ENCODE data around the gene P2RY12. TPM values are rescaled to one million over a fixed set of nuclear protein-coding genes. Genes with fewer than 3 reads are reported as not detected.
"Not testable (repeated sequence)": the region's sequence is repeated elsewhere in the genome, so short reads cannot be mapped to it uniquely, and the experiment has no call there.

The P2RY12 gene
- total RNA-seq, 2 experiments from 2014 or later, result not detected

GRCh38 chr3:151407928-151408327 is 23.4 kb upstream of the P2RY12 start:
- no peak overlapping the region for H3K27ac Mint-ChIP-seq

GRCh38 chr3:151404316-151404715 is 19.8 kb upstream of the P2RY12 start:
- ATAC-seq, result no peak
- CTCF ChIA-PET, result no interaction called here
- no peaks in the 10 kb centered on the region for H3K36me3 Mint-ChIP-seq

More at GRCh38 chr3:151407928-151408327, 23.4 kb upstream of the P2RY12 start:
- Mint-ChIP-seq H3K36me3 (no peaks in the 10 kb centered on the region), H3K4me1 (no peaks in the 10 kb centered on the region), H3K4me3 (no peak overlapping the region), H3K27me3 (peaks cover 21% of the 10 kb centered on the region), H3K9me3 (ENCODE audit: low read depth) (no peaks in the 10 kb centered on the region)
- DNase-seq (no peak), ATAC-seq (no peak)
- CTCF ChIA-PET, result no interaction called here

GRCh38 chr3:151403246-151403645 is 18.7 kb upstream of the P2RY12 start:
- no peak overlapping the region for H3K27ac Mint-ChIP-seq
- no peak for DNase-seq
- peaks cover 20% of the 10 kb centered on the region for H3K27me3 Mint-ChIP-seq
- no peaks in the 10 kb centered on the region for H3K4me1 Mint-ChIP-seq
- CTCF ChIA-PET, result no interaction called here
- no peak overlapping the region for H3K4me3 Mint-ChIP-seq
- H3K36me3 Mint-ChIP-seq, result no peaks in the 10 kb centered on the region
- H3K9me3 Mint-ChIP-seq (ENCODE audit: low read depth), result no peaks in the 10 kb centered on the region
- no peak for ATAC-seq

More at GRCh38 chr3:151404316-151404715, 19.8 kb upstream of the P2RY12 start:
- DNase-seq, result no peak
- H3K9me3 Mint-ChIP-seq (ENCODE audit: low read depth), result no peaks in the 10 kb centered on the region
- H3K4me3 Mint-ChIP-seq, result no peak overlapping the region
- peaks cover 20% of the 10 kb centered on the region for H3K27me3 Mint-ChIP-seq
- H3K4me1 Mint-ChIP-seq, result no peaks in the 10 kb centered on the region
- H3K27ac Mint-ChIP-seq, result no peak overlapping the region

DNA sequence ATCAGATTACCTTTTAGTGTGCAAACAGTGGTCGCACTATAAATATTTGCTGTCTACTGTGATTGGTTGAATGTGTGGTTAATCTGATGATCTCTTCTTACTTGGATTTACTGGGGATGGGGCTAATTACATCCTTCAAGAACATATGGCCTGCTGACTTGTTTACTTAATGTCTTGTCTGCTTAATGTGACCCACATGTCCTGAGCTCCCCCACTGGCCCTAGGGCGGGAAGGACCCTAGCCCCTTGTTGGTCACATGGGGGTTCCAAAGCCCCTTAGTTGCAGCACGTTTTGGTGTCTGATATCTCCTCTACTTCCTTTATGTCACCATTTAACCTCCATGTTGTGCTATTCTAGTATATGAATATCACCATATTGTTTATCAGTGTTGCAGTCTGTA is 17.8 kb upstream of the P2RY12 start:
- Mint-ChIP-seq H3K4me3 (no peak overlapping the region), H3K27ac (no peak overlapping the region), H3K27me3 (peaks cover 16% of the 10 kb centered on the region), H3K4me1 (no peaks in the 10 kb centered on the region), H3K36me3 (no peaks in the 10 kb centered on the region), H3K9me3 (ENCODE audit: low read depth) (no peaks in the 10 kb centered on the region)
- DNase-seq, result no peak
- no peak for ATAC-seq
- CTCF ChIA-PET, result no interaction called here

- Mint-ChIP-seq H3K4me3 (no peak overlapping the region), H3K27ac (no peak overlapping the region), H3K36me3 (no peaks in the 10 kb centered on the region), H3K4me1 (no peaks in the 10 kb centered on the region), H3K9me3 (ENCODE audit: low read depth) (no peaks in the 10 kb centered on the region), H3K27me3 (peaks cover 6% of the 10 kb centered on the region)
- ATAC-seq, result no peak
- no peak for DNase-seq
- CTCF ChIA-PET, result interaction anchor here (1.7 kb wide), 1 partner anchor 11 kb away, joined by 4 read pairs; no protein-coding TSS in a partner anchor
These were observed 15.8 kb upstream of the P2RY12 start for GRCh38 chr3:151400341-151400740.

GRCh38 chr3:151398895-151399294 is 14.3 kb upstream of the P2RY12 start:
- no peaks in the 10 kb centered on the region for H3K27me3 Mint-ChIP-seq
- CTCF ChIA-PET, result interaction anchor here (1.7 kb wide), 1 partner anchor 10 kb away, joined by 4 read pairs; no protein-coding TSS in a partner anchor
- ATAC-seq, result no peak

DNA sequence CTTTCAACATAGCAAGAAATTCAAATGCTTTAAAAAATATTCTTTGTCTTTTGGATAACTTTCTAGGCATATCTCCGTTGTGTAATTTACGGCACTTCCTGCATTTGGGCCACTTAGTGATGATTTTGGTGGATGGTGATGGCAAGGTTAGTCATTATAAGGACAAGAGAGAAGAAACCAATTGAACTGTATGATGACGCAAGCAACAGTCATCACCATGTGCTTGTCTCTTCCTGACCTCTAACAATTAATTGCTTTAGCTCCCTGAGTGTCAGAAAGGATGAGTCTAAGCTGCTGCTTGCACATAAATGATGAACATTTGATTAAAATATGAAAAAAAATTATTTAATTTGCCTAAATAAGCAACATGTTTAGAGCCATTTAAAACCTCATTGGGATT is 11.3 kb upstream of the P2RY12 start:
- Mint-ChIP-seq H3K27ac (no peak overlapping the region), H3K9me3 (ENCODE audit: low read depth) (no peaks in the 10 kb centered on the region), H3K36me3 (peaks cover 2% of the 10 kb centered on the region), H3K4me3 (no peak overlapping the region), H3K27me3 (no peaks in the 10 kb centered on the region), H3K4me1 (no peaks in the 10 kb centered on the region)
- CTCF ChIA-PET, result no interaction called here
- ATAC-seq (no peak), DNase-seq (no peak)

More at GRCh38 chr3:151398895-151399294, 14.3 kb upstream of the P2RY12 start:
- H3K4me1 Mint-ChIP-seq, result no peaks in the 10 kb centered on the region
- no peak overlapping the region for H3K27ac Mint-ChIP-seq
- no peaks in the 10 kb centered on the region for H3K36me3 Mint-ChIP-seq
- H3K4me3 Mint-ChIP-seq, result no peak overlapping the region
- DNase-seq, result no peak
- H3K9me3 Mint-ChIP-seq (ENCODE audit: low read depth), result no peaks in the 10 kb centered on the region

GRCh38 chr3:151394611-151395010 is 10.1 kb upstream of the P2RY12 start:
- H3K27me3 Mint-ChIP-seq, result peaks cover 2% of the 10 kb centered on the region
- H3K4me1 Mint-ChIP-seq, result no peaks in the 10 kb centered on the region
- no peak for ATAC-seq
- DNase-seq, result no peak
- no peak overlapping the region for H3K27ac Mint-ChIP-seq
- H3K36me3 Mint-ChIP-seq, result peaks cover 2% of the 10 kb centered on the region
- no peak overlapping the region for H3K4me3 Mint-ChIP-seq
- CTCF ChIA-PET, result no interaction called here
- H3K9me3 Mint-ChIP-seq (ENCODE audit: low read depth), result no peaks in the 10 kb centered on the region

DNA sequence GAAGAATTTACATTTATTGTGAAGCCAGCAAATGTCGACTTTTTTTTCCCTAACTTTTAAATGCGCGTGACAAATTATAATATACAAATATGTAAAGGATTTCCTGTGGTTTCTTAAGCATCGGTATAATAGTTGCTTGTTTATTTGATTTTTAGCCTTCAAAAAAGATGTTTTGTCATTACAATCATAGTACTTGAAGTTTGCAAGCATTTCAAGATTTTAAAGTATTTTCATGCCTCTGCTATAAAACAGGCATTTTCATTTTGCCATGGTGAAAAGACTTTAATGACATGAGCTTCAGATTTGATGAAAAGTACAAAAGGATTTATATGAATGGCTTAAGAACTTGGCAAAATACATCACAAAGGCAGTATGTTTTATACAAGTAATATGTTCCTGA is 9.4 kb upstream of the P2RY12 start:
- Mint-ChIP-seq H3K9me3 (ENCODE audit: low read depth) (no peaks in the 10 kb centered on the region), H3K27ac (no peak overlapping the region), H3K4me3 (no peak overlapping the region), H3K27me3 (peaks cover 2% of the 10 kb centered on the region), H3K36me3 (peaks cover 2% of the 10 kb centered on the region), H3K4me1 (no peaks in the 10 kb centered on the region)
- ATAC-seq (no peak), DNase-seq (no peak)
- CTCF ChIA-PET, result no interaction called here

DNA sequence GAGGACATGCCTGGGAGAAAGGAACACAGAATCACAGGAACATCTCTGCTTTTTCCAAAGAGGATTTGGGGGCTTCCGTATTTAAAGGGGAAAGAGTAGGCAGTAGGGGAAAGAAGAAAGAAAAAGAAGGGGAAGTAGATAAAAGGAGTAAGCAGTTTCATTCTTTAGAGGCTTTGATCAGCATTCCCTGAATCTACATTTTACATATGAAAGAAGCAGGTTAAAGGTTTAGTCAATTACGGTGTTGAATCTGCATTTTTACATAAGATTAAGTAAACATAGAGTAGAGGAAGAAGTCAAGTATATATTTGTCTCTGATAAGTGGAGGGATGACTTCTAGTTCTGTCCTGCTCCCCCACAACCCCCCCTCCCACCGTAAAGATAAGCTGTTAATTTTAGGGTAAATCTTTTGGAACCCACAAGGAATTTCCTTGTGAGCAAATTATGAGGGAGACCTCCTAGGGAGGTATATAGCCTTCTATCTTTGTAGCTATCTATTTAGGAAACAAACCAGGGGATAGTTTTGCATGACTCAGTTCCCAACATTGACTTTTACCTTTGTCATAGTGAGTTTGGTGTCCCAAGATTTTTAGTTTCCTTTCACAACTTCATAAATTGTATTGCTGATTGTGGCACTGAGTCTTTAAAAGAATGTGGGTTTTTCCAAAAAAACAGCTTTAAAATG is 8.7 kb upstream of the P2RY12 start:
- Mint-ChIP-seq H3K27me3 (peaks cover 2% of the 10 kb centered on the region), H3K4me3 (no peak overlapping the region), H3K36me3 (peaks cover 2% of the 10 kb centered on the region), H3K4me1 (no peaks in the 10 kb centered on the region), H3K27ac (no peak overlapping the region), H3K9me3 (ENCODE audit: low read depth) (no peaks in the 10 kb centered on the region)
- no peak for ATAC-seq
- CTCF ChIA-PET, result no interaction called here
- DNase-seq, result no peak

DNA sequence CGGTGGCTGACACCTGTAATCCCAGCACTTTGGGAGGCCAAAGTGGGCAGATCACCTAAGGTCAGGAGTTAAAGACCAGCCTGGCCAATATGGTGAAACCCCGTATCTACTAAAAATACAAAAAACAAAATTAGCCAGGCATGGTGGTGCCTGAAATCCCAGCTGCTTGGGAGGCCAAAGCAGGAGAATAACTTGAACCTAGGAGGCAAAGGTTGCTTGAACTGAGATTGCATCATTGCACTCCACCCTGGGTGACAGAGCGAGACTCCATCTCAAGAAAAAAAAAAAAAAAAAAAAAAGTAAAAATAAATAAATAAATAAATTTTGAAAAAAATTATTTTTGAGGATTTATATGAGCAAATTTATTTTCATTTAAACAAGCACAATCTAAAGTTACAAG is 7.6 kb upstream of the P2RY12 start:
- H3K9me3 Mint-ChIP-seq (ENCODE audit: low read depth); H3K27me3 Mint-ChIP-seq; H3K4me3 Mint-ChIP-seq; H3K4me1 Mint-ChIP-seq; H3K36me3 Mint-ChIP-seq; ATAC-seq; DNase-seq; H3K27ac Mint-ChIP-seq; CTCF ChIA-PET: not testable (repeated sequence)

DNA sequence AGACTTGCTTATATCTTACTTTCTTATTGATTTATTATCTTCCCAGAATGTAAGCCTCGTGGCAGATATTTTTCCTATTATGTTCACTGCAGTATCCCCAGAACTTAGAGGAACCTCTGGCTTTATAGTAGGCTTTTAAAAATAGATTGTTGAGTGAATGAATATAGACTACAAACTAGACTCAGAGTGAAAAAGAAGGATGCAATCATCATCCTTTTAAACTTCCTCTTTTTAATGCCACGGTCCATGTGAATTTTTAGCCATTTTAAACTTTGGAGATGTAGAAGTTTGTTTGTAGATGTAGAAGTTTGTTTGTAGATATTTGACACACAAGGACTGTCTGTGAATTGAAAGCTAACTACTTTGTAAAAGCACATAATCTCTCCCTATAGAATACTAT is 7.2 kb upstream of the P2RY12 start:
- no peaks in the 10 kb centered on the region for H3K9me3 Mint-ChIP-seq (ENCODE audit: low read depth)
- H3K27me3 Mint-ChIP-seq, result peaks cover 2% of the 10 kb centered on the region
- ATAC-seq, result no peak
- H3K27ac Mint-ChIP-seq, result no peak overlapping the region
- CTCF ChIA-PET, result no interaction called here
- DNase-seq, result no peak
- peaks cover 3% of the 10 kb centered on the region for H3K4me1 Mint-ChIP-seq
- peaks cover 2% of the 10 kb centered on the region for H3K36me3 Mint-ChIP-seq
- no peak overlapping the region for H3K4me3 Mint-ChIP-seq

GRCh38 chr3:151387842-151388241 is 3.3 kb upstream of the P2RY12 start:
- ATAC-seq (no peak), DNase-seq (no peak)
- CTCF ChIA-PET, result no interaction called here
- H3K27ac Mint-ChIP-seq, result no peak overlapping the region
- H3K4me1 Mint-ChIP-seq, result peaks cover 11% of the 10 kb centered on the region
- no peaks in the 10 kb centered on the region for H3K36me3 Mint-ChIP-seq
- peaks cover 2% of the 10 kb centered on the region for H3K27me3 Mint-ChIP-seq
- no peaks in the 10 kb centered on the region for H3K9me3 Mint-ChIP-seq (ENCODE audit: low read depth)
- no peak overlapping the region for H3K4me3 Mint-ChIP-seq

GRCh38 chr3:151387432-151387831 is 2.9 kb upstream of the P2RY12 start:
- no peaks in the 10 kb centered on the region for H3K9me3 Mint-ChIP-seq (ENCODE audit: low read depth)
- H3K4me3 Mint-ChIP-seq, result no peak overlapping the region
- DNase-seq (no peak), ATAC-seq (no peak)
- CTCF ChIA-PET, result no interaction called here
- no peak overlapping the region for H3K27ac Mint-ChIP-seq
- no peaks in the 10 kb centered on the region for H3K36me3 Mint-ChIP-seq
- H3K27me3 Mint-ChIP-seq, result peaks cover 2% of the 10 kb centered on the region
- H3K4me1 Mint-ChIP-seq, result peaks cover 13% of the 10 kb centered on the region

DNA sequence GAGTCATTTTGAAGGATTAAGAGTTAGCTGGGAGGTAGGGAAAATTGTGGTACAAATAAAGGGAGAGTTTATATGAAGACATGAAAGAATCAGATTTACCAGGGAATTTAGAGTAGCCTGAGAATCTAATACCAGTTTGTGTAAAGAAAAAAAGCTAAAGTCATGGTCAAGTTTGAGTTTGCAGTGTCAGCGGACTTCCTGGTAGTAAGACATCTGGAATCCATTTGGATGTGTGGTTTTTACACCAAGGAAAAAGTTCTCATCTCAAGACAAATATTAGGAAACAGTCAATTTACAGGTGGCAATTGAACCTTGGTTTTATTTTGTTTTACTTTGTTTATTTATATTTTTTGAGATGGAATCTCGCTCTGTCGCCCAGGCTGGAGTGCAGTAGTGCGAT is 1.5 kb upstream of the P2RY12 start:
- Mint-ChIP-seq H3K9me3 (ENCODE audit: low read depth) (no peaks in the 10 kb centered on the region), H3K36me3 (no peaks in the 10 kb centered on the region), H3K4me3 (no peak overlapping the region), H3K4me1 (peaks cover 13% of the 10 kb centered on the region), H3K27ac (no peak overlapping the region), H3K27me3 (peaks cover 2% of the 10 kb centered on the region)
- ATAC-seq (no peak), DNase-seq (no peak)
- CTCF ChIA-PET, result no interaction called here
